HL-60 (cell line): ENCODE results near the gene BHLHE23.

Experiments used
- DNase-seq, 2 experiments: peaks; one replicate each; pipeline ENCODE4 v3.0.0-alpha.2; 2010 to 2020; ENCODE audit warnings: low read depth in 1 of 2, low spot score in 1 of 2
- H3K27ac ChIP-seq: fragments of 250-450 bp; sonication (Bioruptor Pico); replicated peaks from 2 replicates; pipeline ENCODE4 v1.5.1; 2020; ENCODE audit warnings: mild to moderate bottlenecking, moderate library complexity
- H3K27me3 ChIP-seq: fragments of 250-450 bp; sonication (Bioruptor Pico); 2 replicates; pipeline ENCODE4 v1.5.1; 2021; ENCODE audit warnings: mild to moderate bottlenecking, moderate library complexity; ENCODE audit not compliant: insufficient read depth, poor library complexity, severe bottlenecking
- H3K4me3 ChIP-seq: replicated peaks from 2 replicates; pipeline ENCODE4 v1.5.1; 2011; ENCODE audit warnings: mild to moderate bottlenecking, control low read depth, low read length; ENCODE audit not compliant: insufficient read depth
- CTCF ChIP-seq: IDR thresholded peaks from one replicate; pipeline ENCODE4 v1.5.1; 2011; ENCODE audit warnings: low read length, control low read depth, inconsistent platforms; ENCODE audit not compliant: insufficient read depth
- GABPA ChIP-seq: IDR thresholded peaks from 2 replicates; pipeline ENCODE4 v1.6.1; 2012; ENCODE audit warnings: low read depth
- POLR2AphosphoS5 ChIP-seq: IDR thresholded peaks from 2 replicates; pipeline ENCODE4 v1.6.1; 2012; ENCODE audit warnings: low read depth
- SPI1 ChIP-seq: IDR thresholded peaks from 2 replicates; pipeline ENCODE4 v1.6.1; 2012; ENCODE audit warnings: low read depth, mild to moderate bottlenecking, borderline replicate concordance
- TF ChIP-seq, protein P1 (sequence below): IDR thresholded peaks from 2 replicates; pipeline ENCODE4 v1.6.1; 2012; ENCODE audit warnings: low read depth; ENCODE audit not compliant: insufficient replicate concordance

BHLHE23 gene

GRCh38 chr20:63051911-63052310, 45.1 kb upstream of the BHLHE23 start:
- Histone ChIP-seq H3K27ac (no peak overlapping the region), H3K27me3 (no peaks in the 10 kb centered on the region), H3K4me3 (no peak overlapping the region)
- DNase-seq = no peak
- TF ChIP-seq SPI1 = no peak
- TF ChIP-seq POLR2AphosphoS5 = no peak
- TF ChIP-seq GABPA = no peak
- no peak for TF ChIP-seq CTCF
- TF ChIP-seq, protein P1, sequence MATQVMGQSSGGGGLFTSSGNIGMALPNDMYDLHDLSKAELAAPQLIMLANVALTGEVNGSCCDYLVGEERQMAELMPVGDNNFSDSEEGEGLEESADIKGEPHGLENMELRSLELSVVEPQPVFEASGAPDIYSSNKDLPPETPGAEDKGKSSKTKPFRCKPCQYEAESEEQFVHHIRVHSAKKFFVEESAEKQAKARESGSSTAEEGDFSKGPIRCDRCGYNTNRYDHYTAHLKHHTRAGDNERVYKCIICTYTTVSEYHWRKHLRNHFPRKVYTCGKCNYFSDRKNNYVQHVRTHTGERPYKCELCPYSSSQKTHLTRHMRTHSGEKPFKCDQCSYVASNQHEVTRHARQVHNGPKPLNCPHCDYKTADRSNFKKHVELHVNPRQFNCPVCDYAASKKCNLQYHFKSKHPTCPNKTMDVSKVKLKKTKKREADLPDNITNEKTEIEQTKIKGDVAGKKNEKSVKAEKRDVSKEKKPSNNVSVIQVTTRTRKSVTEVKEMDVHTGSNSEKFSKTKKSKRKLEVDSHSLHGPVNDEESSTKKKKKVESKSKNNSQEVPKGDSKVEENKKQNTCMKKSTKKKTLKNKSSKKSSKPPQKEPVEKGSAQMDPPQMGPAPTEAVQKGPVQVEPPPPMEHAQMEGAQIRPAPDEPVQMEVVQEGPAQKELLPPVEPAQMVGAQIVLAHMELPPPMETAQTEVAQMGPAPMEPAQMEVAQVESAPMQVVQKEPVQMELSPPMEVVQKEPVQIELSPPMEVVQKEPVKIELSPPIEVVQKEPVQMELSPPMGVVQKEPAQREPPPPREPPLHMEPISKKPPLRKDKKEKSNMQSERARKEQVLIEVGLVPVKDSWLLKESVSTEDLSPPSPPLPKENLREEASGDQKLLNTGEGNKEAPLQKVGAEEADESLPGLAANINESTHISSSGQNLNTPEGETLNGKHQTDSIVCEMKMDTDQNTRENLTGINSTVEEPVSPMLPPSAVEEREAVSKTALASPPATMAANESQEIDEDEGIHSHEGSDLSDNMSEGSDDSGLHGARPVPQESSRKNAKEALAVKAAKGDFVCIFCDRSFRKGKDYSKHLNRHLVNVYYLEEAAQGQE = no peak

GRCh38 chr20:63051186-63051860, 44.6 kb upstream of the BHLHE23 start:
- DNase-seq = no peak
- H3K27me3 ChIP-seq = no peaks in the 10 kb centered on the region
- TF ChIP-seq CTCF (no peak), GABPA (no peak), SPI1 (no peak), POLR2AphosphoS5 (no peak)
- TF ChIP-seq, protein P1 = no peak
- H3K4me3 ChIP-seq = no peak overlapping the region
- no peak overlapping the region for H3K27ac ChIP-seq

- Histone ChIP-seq H3K4me3 (no peak overlapping the region), H3K27ac (no peak overlapping the region), H3K27me3 (no peaks in the 10 kb centered on the region)
- TF ChIP-seq CTCF (no peak), POLR2AphosphoS5 (no peak)
- DNase-seq = no peak
Observed at GRCh38 chr20:63050406-63050805, 43.6 kb upstream of the BHLHE23 start.
